GM21423 (cell line): ENCODE results near the gene PTPRN2.
"Not testable (repeated sequence)": the region's sequence is repeated elsewhere in the genome, so short reads cannot be mapped to it uniquely, and the experiment has no call there.

Source experiments
- ATAC-seq: cut with Tn5 transposase; IDR thresholded peaks from one replicate; pipeline ENCODE4 v1.9.1; 2021; ENCODE audit warnings: mild to moderate bottlenecking, moderate library complexity; ENCODE audit not compliant: unreplicated experiment

Gene PTPRN2

DNA sequence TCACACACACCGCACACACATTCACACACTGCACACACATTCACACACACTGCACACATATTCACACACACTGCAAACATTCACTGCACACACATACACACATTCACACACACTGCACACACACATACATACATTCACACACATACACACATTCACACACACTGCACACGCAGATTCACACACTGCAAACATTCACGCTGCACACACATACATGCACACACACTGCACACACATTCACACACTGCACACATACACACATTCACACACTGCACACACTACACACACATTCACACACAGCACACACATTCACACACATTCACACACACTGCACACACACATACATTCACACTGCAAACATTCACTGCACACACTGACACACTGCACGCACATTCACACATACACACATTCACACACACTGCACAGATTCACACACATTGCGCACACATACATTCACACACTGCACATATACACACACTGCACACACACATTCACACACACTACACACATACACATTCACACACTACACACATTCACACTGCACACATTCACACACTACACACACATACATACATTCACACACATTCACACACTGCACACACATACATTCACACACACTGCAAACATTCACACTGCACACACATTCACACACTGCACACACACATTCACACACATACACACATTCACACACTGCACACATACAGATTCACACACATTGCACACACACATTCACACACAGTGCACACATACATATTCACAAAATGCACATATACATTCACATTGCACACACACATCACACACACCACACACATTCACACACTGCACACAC lies 325.1 kb downstream of the PTPRN2 start:
- ATAC-seq = no peak

GRCh38 chr7:158261362-158262235 lies 326.0 kb downstream of the PTPRN2 start:
- ATAC-seq = no peak

DNA sequence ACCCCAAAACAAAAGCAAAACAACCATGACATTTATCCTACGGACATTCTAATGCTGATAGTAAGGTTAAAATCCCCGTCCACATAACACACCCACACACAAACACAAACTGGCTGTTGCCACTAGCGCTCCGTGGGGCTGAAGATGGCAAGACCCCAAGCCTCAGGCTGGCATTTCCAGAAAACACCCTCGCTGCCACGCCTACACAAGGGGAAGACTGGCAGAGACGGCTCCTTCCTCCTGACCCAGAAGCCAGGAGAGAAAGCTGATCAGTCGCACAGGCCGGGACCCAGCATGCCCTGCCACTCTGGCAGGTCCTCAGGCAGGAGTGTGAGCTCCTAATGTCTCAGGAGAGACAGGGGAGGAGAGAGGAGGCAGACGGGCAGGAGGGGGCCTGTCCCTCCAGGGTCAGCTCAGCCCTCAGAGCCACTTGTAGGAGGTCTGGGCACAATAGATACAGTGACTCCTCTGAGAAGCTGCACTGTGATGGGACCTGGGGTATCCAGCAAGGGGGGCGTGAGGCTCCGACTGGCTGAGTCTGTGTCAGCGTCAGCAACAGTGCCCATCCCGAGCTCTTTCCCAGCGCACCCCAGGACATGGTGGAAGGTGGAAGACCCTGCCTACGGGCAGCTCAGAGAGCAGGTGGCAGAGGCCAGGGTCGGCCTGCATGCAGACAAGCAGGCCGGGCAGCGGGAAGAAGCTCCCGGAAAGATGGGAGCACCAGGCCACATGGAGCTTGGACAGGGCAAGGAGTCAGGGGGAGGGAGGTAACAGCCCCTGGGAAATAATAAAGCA lies 326.9 kb downstream of the PTPRN2 start:
- ATAC-seq = no peak

DNA sequence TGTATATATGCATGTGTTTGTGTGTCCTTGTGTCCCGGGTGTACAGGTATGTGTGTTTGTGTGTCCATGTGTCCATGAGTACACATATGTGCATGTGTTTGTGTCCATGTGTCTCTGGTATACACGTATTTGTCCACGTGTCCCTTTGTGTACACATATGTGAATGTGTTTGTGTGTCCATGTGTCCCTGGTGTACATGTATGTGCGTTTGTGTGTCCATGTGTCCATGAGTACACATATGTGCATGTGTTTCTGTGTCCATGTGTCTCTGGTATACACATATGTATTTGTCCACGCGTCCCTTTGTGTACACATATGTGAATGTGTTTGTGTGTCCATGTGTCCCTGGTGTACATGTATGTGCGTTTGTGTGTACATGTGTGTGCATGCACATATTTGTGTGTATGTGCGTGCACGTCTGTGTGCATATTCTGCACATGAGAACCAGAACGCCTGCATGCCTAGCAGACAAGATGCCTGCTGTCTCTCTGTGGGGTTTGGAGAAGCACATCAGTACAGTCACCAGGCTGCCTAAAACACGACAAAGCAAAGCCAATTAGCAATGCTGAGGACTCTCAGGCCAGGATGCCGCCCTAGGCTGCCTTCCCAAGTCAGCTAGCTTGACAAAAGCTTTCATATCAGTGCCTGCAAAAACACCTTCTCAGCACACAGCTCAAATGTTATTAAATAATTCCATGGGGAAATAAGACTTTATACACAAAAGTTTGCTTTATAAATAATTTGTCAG lies 327.8 kb downstream of the PTPRN2 start:
- no peak for ATAC-seq

GRCh38 chr7:158259141-158259540 lies 328.5 kb downstream of the PTPRN2 start:
- no peak for ATAC-seq

- no peak for ATAC-seq
These were observed 329.1 kb downstream of the PTPRN2 start for GRCh38 chr7:158258411-158259130.

DNA sequence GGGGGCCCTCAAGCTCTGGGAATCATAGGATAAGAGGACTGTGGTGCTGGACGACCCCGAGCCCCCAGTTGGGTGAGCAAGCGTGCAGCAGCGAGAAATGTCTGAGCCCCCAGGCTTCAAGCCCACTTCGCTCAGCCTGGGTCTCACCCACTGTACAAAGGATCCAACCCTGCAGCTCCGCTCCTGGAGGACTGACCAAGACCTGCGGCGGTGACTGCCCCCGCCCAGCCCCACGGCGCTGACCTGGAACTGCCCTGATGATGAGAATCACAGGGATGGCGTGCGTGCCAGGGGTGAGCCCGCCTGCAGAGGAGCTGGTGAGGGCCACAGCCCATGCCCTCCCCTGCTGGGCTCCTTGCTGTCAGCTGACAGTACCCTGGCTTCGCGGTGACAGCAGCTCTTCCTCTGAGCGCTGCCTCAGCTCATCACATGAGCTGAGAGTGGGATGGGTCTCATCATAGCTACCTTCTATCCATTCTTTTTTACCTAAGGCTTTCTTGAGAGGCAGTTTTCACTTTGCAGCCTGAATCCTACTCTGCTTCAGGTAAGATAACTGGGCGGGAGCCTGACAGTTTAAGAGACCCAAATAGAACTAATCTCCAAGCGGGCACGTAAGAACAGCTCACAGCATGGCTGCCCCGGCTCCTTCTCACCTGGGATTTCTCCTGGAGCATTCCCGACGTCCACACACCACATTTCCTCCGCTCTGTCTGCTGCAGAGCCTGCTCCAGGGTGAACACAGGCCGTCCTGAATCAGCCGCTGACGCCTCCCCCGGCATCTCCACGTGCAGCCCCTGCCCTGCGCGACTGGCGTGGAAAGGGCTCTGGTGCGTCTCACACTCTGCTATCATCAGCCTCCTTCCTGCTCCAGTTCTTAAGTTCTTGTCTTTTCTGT lies 329.9 kb downstream of the PTPRN2 start:
- ATAC-seq = no peak

GRCh38 chr7:158257001-158257400 lies 330.6 kb downstream of the PTPRN2 start:
- no peak for ATAC-seq

GRCh38 chr7:158256091-158256816 lies 331.4 kb downstream of the PTPRN2 start:
- no peak for ATAC-seq

DNA sequence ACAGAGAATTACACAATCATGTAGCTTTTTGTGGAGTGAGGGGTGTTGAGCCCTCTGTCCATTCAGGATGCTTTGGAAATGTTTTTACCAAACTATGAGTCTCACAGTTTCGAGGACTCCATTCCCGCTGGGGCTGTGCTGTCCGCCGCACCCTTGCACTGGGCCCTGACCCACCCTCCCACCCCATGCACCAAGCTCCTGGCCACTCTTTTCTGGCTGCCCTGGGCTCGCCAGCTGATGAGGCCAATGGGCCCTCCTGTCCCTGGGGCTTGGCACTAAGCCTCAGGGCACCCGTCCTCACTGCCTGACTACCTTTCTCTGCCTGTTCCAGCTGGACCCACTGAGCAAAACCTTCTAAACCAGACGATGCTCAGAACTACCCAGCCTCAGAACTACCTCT lies 332.1 kb downstream of the PTPRN2 start:
- ATAC-seq = no peak

- ATAC-seq = no peak
These were observed 332.5 kb downstream of the PTPRN2 start for GRCh38 chr7:158255156-158255555.

DNA sequence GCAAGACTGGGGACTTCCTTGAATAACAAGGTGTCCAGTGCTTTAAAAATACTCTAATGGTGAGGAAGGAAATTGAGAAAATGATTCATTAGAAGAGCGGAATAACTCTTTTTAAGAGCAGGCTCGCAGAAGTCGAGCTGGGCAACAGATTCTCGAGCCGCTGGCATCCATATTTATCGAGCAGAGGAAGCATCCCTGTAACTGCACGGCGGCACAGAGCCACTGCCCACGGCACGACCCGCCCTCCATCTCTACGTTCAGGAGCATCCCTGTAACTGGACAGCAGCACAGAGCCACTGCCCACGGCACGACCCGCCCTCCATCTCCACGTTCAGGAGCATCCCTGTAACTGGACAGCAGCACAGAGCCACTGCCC lies 334.0 kb downstream of the PTPRN2 start:
- not testable (repeated sequence) for ATAC-seq

DNA sequence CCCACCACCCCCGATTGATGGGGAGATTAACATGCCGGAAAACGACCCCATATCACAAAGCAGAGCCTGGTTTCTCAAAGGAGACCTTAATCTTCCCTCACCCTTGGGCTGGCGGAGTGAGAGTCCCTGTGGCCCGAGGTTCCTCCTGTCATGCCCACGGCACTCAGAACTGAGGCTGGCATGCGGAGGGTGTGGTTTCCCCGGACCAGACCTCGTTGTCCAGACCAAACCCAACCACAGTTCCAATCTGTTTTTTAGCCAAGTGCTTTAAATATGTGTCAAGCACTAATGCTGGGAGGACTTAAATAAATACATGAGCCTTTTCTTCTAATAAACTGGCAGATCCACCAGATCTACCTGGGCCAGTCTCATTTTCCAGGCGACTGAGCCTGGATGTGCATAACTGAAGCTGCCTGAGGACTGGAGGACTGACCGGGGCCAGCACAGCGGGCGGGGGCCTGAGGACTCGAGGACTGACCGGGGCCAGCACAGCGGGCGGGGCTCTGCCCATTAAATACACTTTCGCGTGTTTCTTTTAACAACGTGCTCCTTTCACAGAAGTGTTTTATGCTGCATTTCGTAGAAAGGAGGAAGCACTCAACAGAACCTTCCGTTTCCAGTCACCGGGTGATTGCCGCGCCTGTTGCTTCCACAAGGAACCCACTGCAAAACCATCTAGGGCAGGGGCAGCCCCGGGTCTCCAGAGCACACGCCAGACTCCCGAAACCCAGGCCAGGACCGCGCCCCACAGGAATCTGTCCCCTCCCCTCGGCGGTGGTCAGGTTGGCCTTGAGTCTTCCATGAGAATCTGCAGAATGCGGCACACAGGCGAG lies 334.6 kb downstream of the PTPRN2 start:
- no peak for ATAC-seq

- ATAC-seq = no peak
These were observed 335.4 kb downstream of the PTPRN2 start for GRCh38 chr7:158252081-158252836.

- ATAC-seq = no peak
These were observed 336.3 kb downstream of the PTPRN2 start for GRCh38 chr7:158251061-158251965.

DNA sequence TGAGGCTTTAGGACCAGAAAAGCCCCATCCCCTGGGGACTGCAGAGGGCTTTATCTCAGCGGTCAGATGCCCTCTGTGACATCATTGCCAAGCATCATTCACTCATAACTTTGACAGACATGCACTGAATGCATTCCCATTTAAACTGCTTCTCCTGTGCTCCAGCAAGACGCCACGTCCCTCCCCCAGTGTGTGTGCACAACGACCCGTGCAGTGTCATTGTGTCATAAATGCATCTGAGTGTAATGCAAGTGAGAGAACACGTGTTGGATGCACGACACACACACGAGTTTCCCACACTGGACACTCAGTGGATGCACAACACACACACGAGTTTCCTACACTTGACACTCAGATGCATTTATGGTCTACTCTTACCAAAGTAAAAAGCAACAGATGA lies 337.9 kb downstream of the PTPRN2 start:
- no peak for ATAC-seq
